Hepatocyte (in vitro differentiated cells): ENCODE data around the gene IL17B. TPM values are rescaled to one million over a fixed set of nuclear protein-coding genes. Genes with fewer than 3 reads are reported as not detected.
"Not testable (repeated sequence)": the region's sequence is repeated elsewhere in the genome, so short reads cannot be mapped to it uniquely, and the experiment has no call there.

Source experiments
- DNase-seq: peaks from one replicate; pipeline ENCODE4 v3.0.0-alpha.2; 2016; ENCODE audit warnings: low spot score
- H2AFZ ChIP-seq: fragments of 200-600 bp; sonication (generic); 2 replicates; pipeline ENCODE4 v1.6.0; 2016; ENCODE audit warnings: antibody characterized with exemption, mild to moderate bottlenecking
- H3K27ac ChIP-seq: fragments of 200-600 bp; sonication (generic); 2 replicates; pipeline ENCODE4 v1.5.1; 2016; ENCODE audit warnings: mild to moderate bottlenecking
- H3K27me3 ChIP-seq: fragments of 200-600 bp; sonication (generic); 2 replicates; pipeline ENCODE4 v1.6.1; 2016
- H3K36me3 ChIP-seq: fragments of 200-600 bp; sonication (generic); replicated peaks from 2 replicates; pipeline ENCODE4 v1.5.1; 2016; ENCODE audit warnings: low read depth; ENCODE audit not compliant: insufficient read depth
- H3K4me1 ChIP-seq: fragments of 200-600 bp; sonication (generic); 2 replicates; pipeline ENCODE4 v1.5.1; 2016; ENCODE audit warnings: mild to moderate bottlenecking, moderate library complexity; ENCODE audit not compliant: insufficient read depth
- H3K4me2 ChIP-seq: fragments of 200-600 bp; sonication (generic); 2 replicates; pipeline ENCODE4 v1.6.0; 2016
- H3K4me3 ChIP-seq: fragments of 200-600 bp; sonication (generic); 2 replicates; pipeline ENCODE4 v1.5.1; 2016; ENCODE audit warnings: mild to moderate bottlenecking
- H3K79me2 ChIP-seq: fragments of 200-600 bp; sonication (generic); 2 replicates; pipeline ENCODE4 v1.6.0; 2017; ENCODE audit warnings: mild to moderate bottlenecking
- H3K9me2 ChIP-seq: fragments of 200-600 bp; sonication (generic); replicated peaks from 2 replicates; pipeline ENCODE4 v1.6.0; 2017; ENCODE audit warnings: mild to moderate bottlenecking; ENCODE audit not compliant: insufficient read depth
- H3K9me3 ChIP-seq: fragments of 200-600 bp; sonication (generic); 2 replicates; pipeline ENCODE4 v1.5.1; 2016; ENCODE audit warnings: low read depth, mild to moderate bottlenecking
- H4K20me1 ChIP-seq: fragments of 200-600 bp; sonication (generic); 2 replicates; pipeline ENCODE4 v1.6.0; 2016; ENCODE audit warnings: mild to moderate bottlenecking; ENCODE audit not compliant: insufficient read depth, poor library complexity, severe bottlenecking
- EZH2 ChIP-seq: fragments of 200-600 bp; sonication (generic); IDR thresholded peaks from 2 replicates; pipeline ENCODE4 v1.6.1; 2016; ENCODE audit warnings: antibody characterized with exemption, mild to moderate bottlenecking, borderline replicate concordance
- EZH2phosphoT487 ChIP-seq: fragments of 200-600 bp; sonication (generic); IDR thresholded peaks from one replicate; pipeline ENCODE4 v1.6.1; 2018; ENCODE audit warnings: antibody characterized with exemption, mild to moderate bottlenecking, low read depth, moderate library complexity; ENCODE audit not compliant: unreplicated experiment, severe bottlenecking
- WGBS: methylation state at CpG from one replicate; pipeline ENCODE4 v1.1.6; 2016; ENCODE audit warnings: low lambda C conversion rate; ENCODE audit errors: missing lambda C conversion rate; 5-methylcytosine and 5-hydroxymethylcytosine counted together
- polyA plus RNA-seq: library from polyadenylated mRNA; unstranded; fragments of >200 nt; fragmentation: Nextera tagmentation; extraction: Ambion mirVana; gene quantifications from 2 replicates; pipeline ENCODE4 v1.2.1, GENCODE V29; 2016
- total RNA-seq: library from RNA; depleted of rRNA; stranded (reverse); fragments of >200 nt; gene quantifications from 2 replicates; pipeline ENCODE4 v1.2.3, GENCODE V29; 2014
- TF ChIP-seq, protein P1 (sequence below): fragments of 200-600 bp; sonication (generic); IDR thresholded peaks from 2 replicates; pipeline ENCODE4 v1.5.1; 2016; ENCODE audit warnings: antibody characterized with exemption, mild to moderate bottlenecking; ENCODE audit not compliant: poor library complexity

Gene IL17B
- total and polyA plus RNA-seq, 2 experiments from 2014 or later = not detected

DNA sequence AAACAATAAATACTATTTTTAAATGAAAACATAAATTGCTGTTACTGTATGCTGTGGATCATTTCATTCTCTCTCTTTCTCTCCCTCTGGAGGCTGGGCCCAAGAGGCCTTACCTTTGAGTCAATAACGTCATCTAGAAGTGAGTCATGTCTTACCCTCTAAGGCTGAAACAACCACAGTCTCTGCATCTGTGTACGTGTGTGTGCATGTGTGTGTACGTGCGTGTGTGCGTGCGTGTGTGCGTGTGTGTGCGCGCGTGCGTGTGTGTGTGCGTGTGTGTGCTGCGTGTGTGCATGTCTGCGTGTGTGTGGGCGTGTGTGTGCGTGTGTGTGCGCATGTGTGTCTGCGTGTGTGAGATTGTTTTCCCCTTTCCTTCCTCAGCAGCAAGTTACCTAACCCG is 13.6 kb upstream of the IL17B start:
- WGBS = 77% methylated on average over 19 of the region's 19 CpGs
- TF ChIP-seq, protein P1, sequence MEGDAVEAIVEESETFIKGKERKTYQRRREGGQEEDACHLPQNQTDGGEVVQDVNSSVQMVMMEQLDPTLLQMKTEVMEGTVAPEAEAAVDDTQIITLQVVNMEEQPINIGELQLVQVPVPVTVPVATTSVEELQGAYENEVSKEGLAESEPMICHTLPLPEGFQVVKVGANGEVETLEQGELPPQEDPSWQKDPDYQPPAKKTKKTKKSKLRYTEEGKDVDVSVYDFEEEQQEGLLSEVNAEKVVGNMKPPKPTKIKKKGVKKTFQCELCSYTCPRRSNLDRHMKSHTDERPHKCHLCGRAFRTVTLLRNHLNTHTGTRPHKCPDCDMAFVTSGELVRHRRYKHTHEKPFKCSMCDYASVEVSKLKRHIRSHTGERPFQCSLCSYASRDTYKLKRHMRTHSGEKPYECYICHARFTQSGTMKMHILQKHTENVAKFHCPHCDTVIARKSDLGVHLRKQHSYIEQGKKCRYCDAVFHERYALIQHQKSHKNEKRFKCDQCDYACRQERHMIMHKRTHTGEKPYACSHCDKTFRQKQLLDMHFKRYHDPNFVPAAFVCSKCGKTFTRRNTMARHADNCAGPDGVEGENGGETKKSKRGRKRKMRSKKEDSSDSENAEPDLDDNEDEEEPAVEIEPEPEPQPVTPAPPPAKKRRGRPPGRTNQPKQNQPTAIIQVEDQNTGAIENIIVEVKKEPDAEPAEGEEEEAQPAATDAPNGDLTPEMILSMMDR = no peak
- TF ChIP-seq EZH2 (no peak), EZH2phosphoT487 (no peak)

DNA sequence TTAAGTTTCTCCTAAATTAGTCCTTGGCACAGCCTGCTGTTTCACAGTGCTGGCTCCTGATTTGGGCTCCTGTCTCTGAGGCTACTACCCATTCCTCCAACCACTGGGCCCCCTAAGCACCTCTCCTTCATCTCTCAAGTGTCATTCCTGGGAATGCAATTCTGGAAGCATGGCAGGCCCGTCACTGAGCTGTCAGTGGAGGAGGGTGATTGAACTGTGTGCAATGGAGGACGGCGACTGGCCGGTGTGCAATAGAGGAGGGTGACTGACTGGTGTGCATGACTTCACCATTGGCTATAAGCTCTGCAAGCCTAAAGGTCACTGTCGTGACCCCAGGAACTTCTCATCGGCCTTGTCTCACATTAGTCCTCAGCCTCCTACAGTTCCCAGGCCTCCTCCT is 12.4 kb upstream of the IL17B start:
- TF ChIP-seq, protein P1 = no peak
- TF ChIP-seq EZH2 = no peak
- TF ChIP-seq EZH2phosphoT487 = no peak
- H4K20me1 ChIP-seq = no peaks in the 10 kb centered on the region
- H3K36me3 ChIP-seq = no peaks in the 10 kb centered on the region
- H3K27ac ChIP-seq = no peak overlapping the region
- H2AFZ ChIP-seq = no peak overlapping the region
- no peaks in the 10 kb centered on the region for H3K27me3 ChIP-seq
- H3K4me3 ChIP-seq = no peak overlapping the region
- no peaks in the 10 kb centered on the region for H3K9me2 ChIP-seq
- H3K4me2 ChIP-seq = no peak overlapping the region
- H3K9me3 ChIP-seq = no peaks in the 10 kb centered on the region
- 84% methylated on average over 6 of the region's 6 CpGs for WGBS
- H3K4me1 ChIP-seq = peaks cover 11% of the 10 kb centered on the region
- H3K79me2 ChIP-seq = no peaks in the 10 kb centered on the region
- no peak for DNase-seq

More for the DNA sequence above, 13.6 kb upstream of the IL17B start:
- H3K4me2 ChIP-seq = no peak overlapping the region
- no peaks in the 10 kb centered on the region for H3K27me3 ChIP-seq
- no peak overlapping the region for H3K27ac ChIP-seq
- H4K20me1 ChIP-seq = no peaks in the 10 kb centered on the region
- no peaks in the 10 kb centered on the region for H3K9me3 ChIP-seq
- H3K4me1 ChIP-seq = peaks cover 2% of the 10 kb centered on the region
- no peak overlapping the region for H2AFZ ChIP-seq
- no peak overlapping the region for H3K4me3 ChIP-seq
- no peaks in the 10 kb centered on the region for H3K79me2 ChIP-seq
- no peaks in the 10 kb centered on the region for H3K9me2 ChIP-seq
- no peak for DNase-seq
- H3K36me3 ChIP-seq = no peaks in the 10 kb centered on the region

DNA sequence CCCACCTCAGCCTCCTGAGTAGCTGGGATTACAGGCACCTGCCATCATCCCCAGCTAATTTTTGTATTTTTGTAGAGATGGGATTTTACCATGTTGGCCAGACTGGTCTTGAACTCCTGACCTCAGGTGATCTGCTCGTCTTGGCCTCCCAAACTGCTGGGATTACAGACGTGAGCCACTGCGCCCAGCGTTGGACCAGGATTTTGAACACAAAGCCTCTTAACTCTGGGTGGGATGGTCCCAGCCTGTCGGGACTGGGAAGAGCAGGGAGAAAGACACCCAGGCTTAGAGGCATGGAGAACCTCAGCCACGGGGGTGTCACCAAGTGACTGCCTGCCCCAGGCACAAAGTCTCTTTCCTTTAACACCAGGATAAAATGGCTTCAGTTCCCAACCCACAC is 12.0 kb upstream of the IL17B start:
- not testable (repeated sequence) for H3K4me2 ChIP-seq, DNase-seq, H4K20me1 ChIP-seq, H3K27me3 ChIP-seq, H3K27ac ChIP-seq, H3K79me2 ChIP-seq, H2AFZ ChIP-seq, H3K36me3 ChIP-seq, H3K4me3 ChIP-seq, H3K9me2 ChIP-seq, H3K9me3 ChIP-seq
- 88% methylated on average over 6 of the region's 6 CpGs for WGBS
- H3K4me1 ChIP-seq = peaks cover 11% of the 10 kb centered on the region

DNA sequence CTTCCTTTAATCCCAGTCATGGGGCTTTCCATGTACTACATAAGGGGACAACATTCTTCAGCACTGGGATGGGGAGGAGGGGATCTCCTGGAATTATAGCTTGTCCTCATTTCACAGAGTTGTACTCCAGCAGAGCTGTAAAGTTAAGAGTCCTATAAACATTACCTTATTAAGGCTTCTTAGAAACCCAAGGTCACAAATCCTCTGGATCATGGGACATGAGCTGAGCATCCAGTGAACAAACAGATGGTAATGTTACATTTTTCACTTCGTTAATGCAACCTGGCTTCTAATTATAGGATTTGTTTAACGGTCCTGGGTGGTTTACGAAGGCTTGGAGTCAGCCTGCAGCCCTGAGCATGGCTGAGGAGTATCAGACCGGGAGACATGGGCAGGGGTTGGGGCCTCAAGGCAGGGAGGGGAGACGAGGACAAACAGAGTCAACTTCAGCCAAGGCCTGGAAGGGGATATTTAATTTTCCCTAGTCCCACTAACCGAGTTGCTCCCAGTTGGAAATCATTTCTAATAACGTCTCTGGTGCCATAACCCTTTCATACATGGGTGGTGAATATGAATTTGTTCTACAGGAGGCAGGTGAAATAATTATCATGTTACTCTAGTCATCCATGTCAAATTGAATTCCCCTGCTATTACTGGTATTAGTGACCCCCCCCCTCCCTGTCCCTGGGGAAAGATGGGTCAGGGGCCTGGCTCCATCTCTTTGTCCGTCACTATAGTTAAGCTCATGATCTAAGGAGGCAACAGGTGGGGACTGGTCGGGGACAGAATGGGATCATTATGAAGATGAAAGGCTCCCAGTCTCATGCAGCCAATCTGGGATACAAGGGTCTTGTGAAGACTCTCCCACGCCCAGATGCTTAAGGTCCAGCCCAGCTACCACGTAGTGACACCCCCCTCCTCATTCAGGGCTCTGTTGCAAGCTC is 10.7 kb upstream of the IL17B start:
- TF ChIP-seq, protein P1 = no peak
- TF ChIP-seq EZH2phosphoT487 = no peak
- TF ChIP-seq EZH2 = no peak
- Histone ChIP-seq H3K9me3 (no peaks in the 10 kb centered on the region), H3K36me3 (no peaks in the 10 kb centered on the region), H2AFZ (no peak overlapping the region), H3K27ac (peak overlapping the region; percentile 67), H3K9me2 (no peaks in the 10 kb centered on the region), H3K79me2 (no peaks in the 10 kb centered on the region), H3K27me3 (no peaks in the 10 kb centered on the region), H3K4me3 (no peak overlapping the region), H3K4me2 (no peak overlapping the region), H3K4me1 (peaks cover 20% of the 10 kb centered on the region), H4K20me1 (no peaks in the 10 kb centered on the region)
- DNase-seq = no peak
- 59% methylated on average over 11 of the region's 11 CpGs for WGBS
